ENCODE results near the gene AKAP12.

- TF ChIP-seq, protein P1, sequence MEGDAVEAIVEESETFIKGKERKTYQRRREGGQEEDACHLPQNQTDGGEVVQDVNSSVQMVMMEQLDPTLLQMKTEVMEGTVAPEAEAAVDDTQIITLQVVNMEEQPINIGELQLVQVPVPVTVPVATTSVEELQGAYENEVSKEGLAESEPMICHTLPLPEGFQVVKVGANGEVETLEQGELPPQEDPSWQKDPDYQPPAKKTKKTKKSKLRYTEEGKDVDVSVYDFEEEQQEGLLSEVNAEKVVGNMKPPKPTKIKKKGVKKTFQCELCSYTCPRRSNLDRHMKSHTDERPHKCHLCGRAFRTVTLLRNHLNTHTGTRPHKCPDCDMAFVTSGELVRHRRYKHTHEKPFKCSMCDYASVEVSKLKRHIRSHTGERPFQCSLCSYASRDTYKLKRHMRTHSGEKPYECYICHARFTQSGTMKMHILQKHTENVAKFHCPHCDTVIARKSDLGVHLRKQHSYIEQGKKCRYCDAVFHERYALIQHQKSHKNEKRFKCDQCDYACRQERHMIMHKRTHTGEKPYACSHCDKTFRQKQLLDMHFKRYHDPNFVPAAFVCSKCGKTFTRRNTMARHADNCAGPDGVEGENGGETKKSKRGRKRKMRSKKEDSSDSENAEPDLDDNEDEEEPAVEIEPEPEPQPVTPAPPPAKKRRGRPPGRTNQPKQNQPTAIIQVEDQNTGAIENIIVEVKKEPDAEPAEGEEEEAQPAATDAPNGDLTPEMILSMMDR (IDR thresholded peaks at IDR 0.05) = no peak
- TF ChIP-seq POLR2A (IDR thresholded peaks at IDR 0.05) = no peak
Observed at GRCh38 chr6:151300267-151300991, 60.7 kb downstream of the AKAP12 start.
